Measurements from ENCODE around the gene STRN3. TPM values are rescaled to one million over a fixed set of nuclear protein-coding genes. Genes with fewer than 3 reads are reported as not detected.

STRN3 gene
- total and polyA plus RNA-seq, 9 donors = 11.5 to 43.0 (median 32.4) TPM

DNA sequence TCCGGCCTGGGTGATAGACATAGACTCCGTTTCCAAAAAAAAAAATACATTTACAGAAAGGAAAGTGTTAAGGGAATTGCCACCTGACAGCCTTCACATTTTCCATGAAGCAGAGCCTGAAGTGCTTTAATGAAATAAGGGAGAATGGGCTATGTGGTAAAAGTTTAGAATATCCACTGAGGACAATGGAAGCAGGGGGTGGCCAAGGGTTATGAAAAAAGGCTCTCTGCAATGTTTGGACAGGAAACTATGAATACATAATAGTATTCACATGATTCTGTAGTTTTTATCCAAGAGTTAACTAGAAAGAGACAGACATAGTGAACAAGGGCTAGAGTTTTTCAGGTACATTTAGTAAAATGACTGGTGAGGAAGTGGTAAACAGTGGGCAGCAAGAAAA is 76.5 kb downstream of the STRN3 start:
- Histone ChIP-seq H3K9me3 (no peaks in the 10 kb centered on the region), H3K4me1 (ENCODE audit: insufficient read depth) (no peaks in the 10 kb centered on the region), H3K27me3 (no peaks in the 10 kb centered on the region), H3K4me3 (no peak overlapping the region), H3K36me3 (no peaks in the 10 kb centered on the region), H3K27ac (no peak overlapping the region)
- intact Hi-C loops (cut with DNase I) = no loop called here
- WGBS, 3 donors = 97 to 100% (median 98%) methylated on average over 2 of the region's 2 CpGs
- TF ChIP-seq, protein P1, sequence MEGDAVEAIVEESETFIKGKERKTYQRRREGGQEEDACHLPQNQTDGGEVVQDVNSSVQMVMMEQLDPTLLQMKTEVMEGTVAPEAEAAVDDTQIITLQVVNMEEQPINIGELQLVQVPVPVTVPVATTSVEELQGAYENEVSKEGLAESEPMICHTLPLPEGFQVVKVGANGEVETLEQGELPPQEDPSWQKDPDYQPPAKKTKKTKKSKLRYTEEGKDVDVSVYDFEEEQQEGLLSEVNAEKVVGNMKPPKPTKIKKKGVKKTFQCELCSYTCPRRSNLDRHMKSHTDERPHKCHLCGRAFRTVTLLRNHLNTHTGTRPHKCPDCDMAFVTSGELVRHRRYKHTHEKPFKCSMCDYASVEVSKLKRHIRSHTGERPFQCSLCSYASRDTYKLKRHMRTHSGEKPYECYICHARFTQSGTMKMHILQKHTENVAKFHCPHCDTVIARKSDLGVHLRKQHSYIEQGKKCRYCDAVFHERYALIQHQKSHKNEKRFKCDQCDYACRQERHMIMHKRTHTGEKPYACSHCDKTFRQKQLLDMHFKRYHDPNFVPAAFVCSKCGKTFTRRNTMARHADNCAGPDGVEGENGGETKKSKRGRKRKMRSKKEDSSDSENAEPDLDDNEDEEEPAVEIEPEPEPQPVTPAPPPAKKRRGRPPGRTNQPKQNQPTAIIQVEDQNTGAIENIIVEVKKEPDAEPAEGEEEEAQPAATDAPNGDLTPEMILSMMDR (IDR thresholded peaks at IDR 0.05) = no peak
- TF ChIP-seq EP300 (IDR thresholded peaks at IDR 0.05) = no peak
- no peak for TF ChIP-seq POLR2A (IDR thresholded peaks at IDR 0.05)
- DNase-seq = no peak

DNA sequence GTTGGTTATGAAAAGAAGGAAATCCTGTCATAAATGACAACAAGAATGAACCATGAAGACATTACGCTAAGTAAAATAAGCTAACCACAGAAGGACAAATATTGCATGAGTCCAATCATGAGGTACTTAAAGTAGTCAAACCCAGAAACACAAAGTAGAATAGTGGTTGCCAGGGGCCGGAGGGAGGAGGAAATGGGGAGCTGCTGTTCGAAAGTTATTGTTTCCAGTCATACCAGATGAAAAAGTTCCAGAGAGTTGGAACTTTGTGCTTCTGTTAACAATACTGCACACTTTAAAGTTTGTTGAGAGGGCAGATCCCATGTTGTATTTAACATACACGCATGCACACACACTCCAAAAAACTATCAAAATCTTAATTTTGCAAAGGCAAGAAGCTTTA is 82.5 kb downstream of the STRN3 start:
- H3K27me3 ChIP-seq = no peaks in the 10 kb centered on the region
- WGBS, 3 donors = 87 to 93% (median 88%) methylated on average over 4 of the region's 4 CpGs
- TF ChIP-seq POLR2A (IDR thresholded peaks at IDR 0.05) (no peak), EP300 (IDR thresholded peaks at IDR 0.05) (no peak)
- TF ChIP-seq, protein P1 (IDR thresholded peaks at IDR 0.05) = no peak
- H3K9me3 ChIP-seq = no peaks in the 10 kb centered on the region
- no peak for DNase-seq
- H3K4me3 ChIP-seq = no peak overlapping the region
- H3K27ac ChIP-seq = no peak overlapping the region
- intact Hi-C loops (cut with DNase I) = no loop called here
- no peaks in the 10 kb centered on the region for H3K4me1 ChIP-seq (ENCODE audit: insufficient read depth)
- H3K36me3 ChIP-seq = no peaks in the 10 kb centered on the region

DNA sequence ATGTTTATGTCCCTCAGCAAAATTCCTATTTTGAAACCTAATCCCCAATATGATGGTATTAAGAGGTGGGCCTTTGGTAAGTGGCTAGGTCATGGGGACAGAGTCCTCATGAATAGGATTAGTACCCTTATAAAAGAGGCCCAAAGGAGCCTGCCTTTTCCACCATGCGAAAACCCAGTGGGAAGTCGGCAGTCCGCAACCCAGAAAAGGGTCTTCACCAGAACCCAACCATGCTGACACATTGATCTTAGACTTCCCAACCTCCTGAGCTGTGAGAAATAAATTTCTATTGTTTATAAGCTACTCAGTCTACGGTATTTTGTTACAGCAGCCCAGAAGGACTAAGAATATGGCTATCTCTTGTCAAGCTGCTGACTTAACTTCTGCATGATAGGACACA is 85.3 kb downstream of the STRN3 start:
- H3K4me1 ChIP-seq (ENCODE audit: insufficient read depth) = no peaks in the 10 kb centered on the region

DNA sequence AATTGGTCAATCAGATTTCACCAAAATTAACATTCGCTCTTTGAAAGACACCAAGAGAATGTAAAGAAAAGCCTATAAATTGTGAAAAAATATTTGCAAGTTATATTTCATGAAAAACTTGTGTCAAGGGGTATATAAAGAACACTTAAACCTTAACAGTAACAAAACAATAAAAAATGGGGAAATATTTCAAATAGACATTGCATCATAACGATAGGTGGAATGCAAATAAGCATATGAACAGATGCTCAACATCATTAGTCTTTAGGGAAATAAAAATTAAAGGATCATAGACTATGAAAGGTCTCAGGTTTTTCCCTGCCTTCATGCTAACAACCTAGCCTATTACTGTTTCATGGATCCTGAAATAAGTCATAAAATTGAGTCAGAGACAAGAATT is 87.6 kb downstream of the STRN3 start:
- Histone ChIP-seq H3K4me3 (no peak overlapping the region), H3K4me1 (ENCODE audit: insufficient read depth) (no peaks in the 10 kb centered on the region), H3K36me3 (no peaks in the 10 kb centered on the region), H3K9me3 (no peaks in the 10 kb centered on the region), H3K27me3 (no peaks in the 10 kb centered on the region), H3K27ac (no peak overlapping the region)
- intact Hi-C loops (cut with DNase I) = no loop called here
- 70 to 81% (median 71%) methylated on average over 2 of the region's 2 CpGs for WGBS, 3 donors
- DNase-seq = no peak
- TF ChIP-seq EP300 (IDR thresholded peaks at IDR 0.05) (no peak), POLR2A (IDR thresholded peaks at IDR 0.05) (no peak)
- TF ChIP-seq, protein P1 (IDR thresholded peaks at IDR 0.05) = no peak

More for the DNA sequence above, 85.3 kb downstream of the STRN3 start:
- no peak overlapping the region for H3K27ac ChIP-seq
- H3K36me3 ChIP-seq = no peaks in the 10 kb centered on the region
- intact Hi-C loops (cut with DNase I) = no loop called here
- H3K9me3 ChIP-seq = no peaks in the 10 kb centered on the region
- no peaks in the 10 kb centered on the region for H3K27me3 ChIP-seq
- no peak for DNase-seq
- H3K4me3 ChIP-seq = no peak overlapping the region
- 93 to 97% (median 95%) methylated on average over 4 of the region's 4 CpGs for WGBS, 3 donors
- TF ChIP-seq EP300 (IDR thresholded peaks at IDR 0.05) (no peak), POLR2A (IDR thresholded peaks at IDR 0.05) (no peak)
- TF ChIP-seq, protein P1 (IDR thresholded peaks at IDR 0.05) = no peak
